HUES64 (cell line): ENCODE results near the gene ZCCHC3.
A peak's percentile ranks its signal among the peaks of the same experiment; 100 is the strongest.

ENCODE experiments used
- H3K27ac ChIP-seq: 2 replicates; pipeline ENCODE4 v1.7.0; 2013; ENCODE audit warnings: low read depth, low read length, inconsistent platforms
- H3K27me3 ChIP-seq: 2 replicates; pipeline ENCODE4 v1.6.1; 2013; ENCODE audit warnings: mild to moderate bottlenecking, low read length; ENCODE audit not compliant: insufficient read depth
- H3K36me3 ChIP-seq: 2 replicates; pipeline ENCODE4 v1.6.1; 2013; ENCODE audit warnings: mild to moderate bottlenecking, low read length; ENCODE audit not compliant: insufficient read depth
- H3K4me1 ChIP-seq: 2 replicates; pipeline ENCODE4 v1.6.1; 2013; ENCODE audit warnings: mild to moderate bottlenecking, low read length, moderate library complexity; ENCODE audit not compliant: insufficient read depth
- H3K4me3 ChIP-seq: 2 replicates; pipeline ENCODE4 v1.5.1; 2013; ENCODE audit warnings: mild to moderate bottlenecking, low read length, moderate library complexity
- H3K9ac ChIP-seq: 2 replicates; pipeline ENCODE4 v1.6.1; 2013; ENCODE audit warnings: mild to moderate bottlenecking, low read depth, low read length
- H3K9me3 ChIP-seq: 2 replicates; pipeline ENCODE4 v1.6.1; 2013; ENCODE audit warnings: low read depth, low read length; ENCODE audit not compliant: insufficient read depth
- WGBS: fragments of 150-250, 120-280 bp; methylation state at CpG from one replicate; pipeline ENCODE4 v1.1.7; 2013; ENCODE audit warnings: missing lambda C conversion rate; 5-methylcytosine and 5-hydroxymethylcytosine counted together

The ZCCHC3 gene

DNA sequence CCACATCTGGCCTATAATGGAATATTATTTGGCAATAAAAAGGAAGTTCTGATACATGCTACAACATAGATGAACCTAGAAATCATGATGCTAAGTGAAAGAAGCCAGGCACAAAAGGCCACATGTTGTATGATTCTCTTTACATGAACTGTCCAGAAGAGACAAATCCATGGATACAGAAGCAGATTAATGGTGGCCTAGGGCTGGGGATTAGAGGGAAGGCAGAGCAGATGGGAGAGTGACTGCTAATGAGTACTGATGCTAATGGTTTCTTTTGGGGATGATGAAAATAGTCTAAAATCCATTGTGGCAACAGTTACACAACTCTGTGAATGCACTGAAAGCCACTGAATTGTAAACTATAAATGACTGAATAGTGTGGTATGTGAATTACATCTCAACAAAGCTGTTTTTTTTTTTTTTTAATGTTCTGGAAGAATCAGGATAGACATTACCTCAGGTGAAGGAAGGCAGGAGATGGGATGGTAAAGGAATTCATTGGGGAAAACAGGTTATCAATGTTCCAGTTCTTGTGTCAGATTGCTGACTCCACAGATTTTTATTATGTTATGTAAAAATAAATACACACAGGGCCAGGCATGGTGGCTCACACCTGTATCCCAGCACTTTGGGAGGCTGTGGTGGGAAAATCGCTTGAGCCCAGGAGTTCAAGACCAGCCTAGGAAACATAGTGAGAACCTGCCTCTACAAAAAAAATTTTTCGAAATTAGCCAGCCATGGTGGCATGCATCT, 19.1 kb downstream of the ZCCHC3 start:
- 95% methylated on average over 2 of the region's 2 CpGs for WGBS
- no peak overlapping the region for H3K9ac ChIP-seq
- no peaks in the 10 kb centered on the region for H3K9me3 ChIP-seq
- no peaks in the 10 kb centered on the region for H3K4me1 ChIP-seq
- no peak overlapping the region for H3K4me3 ChIP-seq
- no peak overlapping the region for H3K27ac ChIP-seq
- H3K27me3 ChIP-seq, result no peaks in the 10 kb centered on the region
- H3K36me3 ChIP-seq, result peaks cover 5% of the 10 kb centered on the region; the same call in 1 of the 2 replicates

DNA sequence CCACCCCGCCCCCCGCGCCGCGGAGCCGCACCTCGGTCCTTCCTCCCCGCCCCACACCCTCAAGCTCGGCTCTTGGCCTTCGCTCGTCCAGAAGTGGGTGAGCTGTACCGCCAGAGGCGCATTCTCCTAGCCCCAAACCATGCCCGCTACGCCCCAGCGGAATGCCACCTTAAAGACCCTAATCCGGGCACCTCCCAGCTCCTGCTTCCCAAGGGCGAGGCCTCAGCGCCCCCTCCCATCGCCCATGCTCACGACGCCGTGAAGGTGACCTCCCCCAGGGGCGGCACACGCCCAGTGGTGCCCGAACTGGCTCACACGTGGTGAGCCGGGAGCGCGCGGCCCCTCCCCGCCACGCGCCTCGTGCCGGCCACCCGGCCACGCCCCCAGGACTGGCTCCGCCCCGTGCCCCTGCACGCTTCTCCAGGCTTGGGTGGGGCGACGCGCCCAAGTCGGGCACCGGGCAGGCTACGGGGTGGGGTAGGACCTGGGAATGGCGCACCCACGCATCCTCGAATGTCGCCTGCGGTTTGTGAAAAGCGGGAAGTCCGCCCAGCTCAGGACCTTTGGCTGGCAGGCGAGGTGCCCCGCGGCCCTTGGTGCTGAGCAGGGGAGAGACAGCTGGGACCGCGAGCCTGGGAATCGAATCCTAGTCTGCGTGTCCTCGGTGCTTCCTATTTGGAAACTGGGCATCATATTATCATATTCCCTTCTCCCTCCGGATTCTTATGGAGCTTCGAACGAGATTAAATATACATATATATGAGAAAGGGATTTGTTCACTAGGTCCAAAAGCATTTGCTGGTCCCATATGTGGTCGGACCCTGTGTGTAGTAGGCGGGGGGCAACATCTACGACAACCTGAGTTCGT, 27.0 kb downstream of the ZCCHC3 start:
- Histone ChIP-seq H3K27me3 (no peaks in the 10 kb centered on the region), H3K36me3 (peaks cover 13% of the 10 kb centered on the region), H3K9ac (peak overlapping the region; percentile 80), H3K27ac (peak overlapping the region; percentile 89; the same call in 1 of the 2 replicates), H3K9me3 (no peaks in the 10 kb centered on the region), H3K4me1 (peaks cover 25% of the 10 kb centered on the region), H3K4me3 (peak overlapping the region; percentile 96)
- under 1% methylated on average over 65 of the region's 69 CpGs for WGBS

DNA sequence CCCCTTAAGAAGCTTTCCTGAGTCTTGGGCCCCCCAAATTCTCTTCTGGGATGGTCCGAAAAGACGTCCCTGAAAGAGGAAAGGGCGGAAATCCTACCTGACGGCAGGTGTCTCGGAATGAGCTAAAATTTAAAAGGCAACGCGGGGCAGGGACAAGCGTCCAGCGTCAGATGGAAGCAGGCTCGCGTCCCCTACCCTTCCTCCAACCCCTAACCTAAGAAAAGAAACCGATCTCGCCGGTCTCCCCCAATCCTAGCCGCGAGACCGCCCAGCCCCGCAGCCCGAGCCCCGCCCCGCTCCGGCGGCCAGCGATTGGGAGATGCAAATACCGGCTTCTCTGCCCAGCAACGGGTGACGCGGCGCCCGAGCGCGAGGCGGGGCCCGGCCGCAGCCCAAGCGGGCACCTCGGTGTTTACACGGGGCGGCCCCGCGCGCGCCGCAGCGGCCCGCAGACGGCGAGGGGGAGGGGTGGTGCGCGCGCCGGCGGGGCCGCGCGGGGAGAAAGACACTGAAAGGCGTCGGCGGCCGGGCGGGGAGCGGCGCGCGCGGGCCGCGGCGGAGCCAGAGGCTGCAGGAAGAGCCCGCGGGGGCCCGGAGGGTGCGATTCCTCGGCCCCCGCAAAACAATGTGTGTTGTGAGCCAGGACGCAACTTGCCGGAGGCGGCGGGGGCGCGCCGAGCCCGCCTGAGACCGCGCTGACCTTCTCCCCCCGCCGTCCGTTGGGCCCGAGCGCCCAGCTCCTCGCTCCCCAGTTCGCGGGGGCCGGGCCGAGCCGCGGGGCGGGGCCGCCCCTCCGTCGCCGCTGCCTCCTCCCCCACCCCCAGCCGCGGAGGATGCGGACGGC, 27.9 kb downstream of the ZCCHC3 start, which contains the start of gene SOX12:
Gene SOX12 (plus strand): TSS at position 508 of the 844 bp plus-strand sequence. CDS start 373 bp downstream, outside the sequence.
- Histone ChIP-seq H3K9ac (peak within 1 kb of the TSS; percentile 95), H3K36me3 (peaks cover 11% of the 10 kb centered on the region), H3K27ac (peak within 1 kb of the TSS; percentile 98), H3K27me3 (no peaks in the 10 kb centered on the region), H3K4me3 (peak within 1 kb of the TSS; percentile 96), H3K9me3 (no peaks in the 10 kb centered on the region), H3K4me1 (peaks cover 33% of the 10 kb centered on the region)
- under 1% methylated on average over 106 of the region's 106 CpGs for WGBS

DNA sequence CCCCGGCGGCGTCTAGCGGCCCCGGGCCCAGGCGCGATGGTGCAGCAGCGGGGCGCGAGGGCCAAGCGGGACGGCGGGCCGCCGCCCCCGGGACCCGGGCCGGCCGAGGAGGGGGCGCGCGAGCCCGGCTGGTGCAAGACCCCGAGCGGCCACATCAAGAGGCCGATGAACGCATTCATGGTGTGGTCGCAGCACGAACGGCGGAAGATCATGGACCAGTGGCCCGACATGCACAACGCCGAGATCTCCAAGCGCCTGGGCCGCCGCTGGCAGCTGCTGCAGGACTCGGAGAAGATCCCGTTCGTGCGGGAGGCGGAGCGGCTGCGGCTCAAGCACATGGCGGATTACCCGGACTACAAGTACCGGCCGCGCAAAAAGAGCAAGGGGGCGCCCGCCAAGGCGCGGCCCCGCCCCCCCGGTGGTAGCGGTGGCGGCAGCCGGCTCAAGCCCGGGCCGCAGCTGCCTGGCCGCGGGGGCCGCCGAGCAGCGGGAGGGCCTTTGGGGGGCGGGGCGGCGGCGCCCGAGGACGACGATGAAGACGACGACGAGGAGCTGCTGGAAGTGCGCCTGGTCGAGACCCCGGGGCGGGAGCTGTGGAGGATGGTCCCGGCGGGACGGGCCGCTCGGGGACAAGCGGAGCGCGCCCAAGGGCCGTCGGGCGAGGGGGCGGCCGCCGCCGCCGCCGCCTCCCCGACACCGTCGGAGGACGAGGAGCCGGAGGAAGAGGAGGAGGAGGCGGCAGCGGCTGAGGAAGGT, 28.7 kb downstream of the ZCCHC3 start:
- H3K4me1 ChIP-seq, result peaks cover 36% of the 10 kb centered on the region
- H3K9me3 ChIP-seq, result no peaks in the 10 kb centered on the region
- no peaks in the 10 kb centered on the region for H3K27me3 ChIP-seq
- peak overlapping the region; percentile 96 for H3K4me3 ChIP-seq
- H3K9ac ChIP-seq, result peak overlapping the region; percentile 95
- WGBS, result under 1% methylated on average over 103 of the region's 103 CpGs
- peaks cover 9% of the 10 kb centered on the region for H3K36me3 ChIP-seq
- peak overlapping the region; percentile 98 for H3K27ac ChIP-seq

DNA sequence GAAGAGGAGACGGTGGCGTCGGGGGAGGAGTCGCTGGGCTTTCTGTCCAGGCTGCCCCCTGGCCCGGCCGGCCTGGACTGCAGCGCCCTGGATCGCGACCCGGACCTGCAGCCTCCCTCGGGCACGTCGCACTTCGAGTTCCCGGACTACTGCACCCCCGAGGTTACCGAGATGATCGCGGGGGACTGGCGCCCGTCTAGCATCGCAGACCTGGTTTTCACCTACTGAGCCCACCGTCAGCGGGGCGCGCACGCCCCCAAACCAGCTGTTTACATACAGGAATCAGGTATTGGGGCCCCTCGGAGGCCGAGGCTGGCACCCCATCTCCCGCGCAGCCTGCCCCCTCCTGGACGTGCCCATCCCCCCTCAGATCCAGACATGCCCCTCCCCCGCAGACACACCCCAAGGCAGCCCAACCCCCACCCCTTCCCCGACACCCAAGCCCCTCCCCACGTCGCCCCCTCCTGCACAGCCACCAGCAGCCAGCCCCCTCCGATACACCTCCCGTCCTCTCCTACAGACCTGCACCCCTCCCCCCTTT, 29.3 kb downstream of the ZCCHC3 start:
- H3K36me3 ChIP-seq, result peaks cover 9% of the 10 kb centered on the region
- peak overlapping the region; percentile 96 for H3K4me3 ChIP-seq
- WGBS, result under 1% methylated on average over 37 of the region's 38 CpGs
- no peaks in the 10 kb centered on the region for H3K27me3 ChIP-seq
- H3K27ac ChIP-seq, result peak overlapping the region; percentile 98
- peaks cover 36% of the 10 kb centered on the region for H3K4me1 ChIP-seq
- H3K9me3 ChIP-seq, result no peaks in the 10 kb centered on the region
- peak overlapping the region; percentile 95 for H3K9ac ChIP-seq

DNA sequence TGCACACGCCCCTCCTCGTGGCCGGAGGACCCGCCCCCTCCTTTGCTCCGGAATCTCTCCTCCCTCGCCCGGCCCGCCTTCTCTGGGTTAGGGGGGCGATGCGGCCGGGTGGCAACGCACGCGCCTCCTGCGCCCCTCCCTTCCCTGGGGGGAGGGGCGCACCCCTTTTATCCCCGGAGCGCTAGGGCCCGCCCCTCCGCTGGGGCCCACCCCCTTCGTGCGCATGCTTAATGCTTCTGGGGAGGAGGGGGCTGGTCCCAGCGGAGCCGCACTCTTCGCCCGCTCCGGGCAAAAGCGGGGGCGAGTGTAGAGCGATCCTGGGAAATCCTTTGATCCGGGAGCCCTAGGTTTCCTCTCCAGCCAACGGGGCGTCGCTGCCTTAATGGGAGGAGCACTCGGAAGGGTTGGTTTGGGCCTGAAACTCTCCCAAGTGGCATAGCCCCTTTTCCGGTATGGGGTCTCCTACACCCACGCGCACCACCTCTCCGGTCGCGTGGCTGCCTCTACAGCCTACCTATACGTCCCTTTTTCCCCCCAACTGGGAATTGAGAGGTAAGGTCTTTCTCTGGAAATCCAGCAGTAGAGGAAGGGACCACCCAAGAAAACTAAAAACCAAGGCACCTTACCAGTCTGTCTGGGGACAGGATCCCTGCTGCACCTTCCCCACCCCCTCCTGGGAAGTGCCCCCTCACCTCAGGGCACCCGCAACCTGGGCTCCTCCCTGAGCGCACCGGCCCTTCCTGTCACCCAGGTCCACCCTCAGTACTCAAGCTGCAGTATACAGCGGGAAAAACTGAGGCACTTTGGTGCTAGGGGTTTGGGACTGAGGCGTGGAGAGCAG, 30.0 kb downstream of the ZCCHC3 start:
- Histone ChIP-seq H3K4me3 (peak overlapping the region; percentile 96), H3K27me3 (no peaks in the 10 kb centered on the region), H3K9me3 (no peaks in the 10 kb centered on the region), H3K36me3 (peaks cover 9% of the 10 kb centered on the region), H3K9ac (peak overlapping the region; percentile 65), H3K4me1 (peaks cover 33% of the 10 kb centered on the region), H3K27ac (peak overlapping the region; percentile 78)
- WGBS, result 3% methylated on average over 47 of the region's 47 CpGs

DNA sequence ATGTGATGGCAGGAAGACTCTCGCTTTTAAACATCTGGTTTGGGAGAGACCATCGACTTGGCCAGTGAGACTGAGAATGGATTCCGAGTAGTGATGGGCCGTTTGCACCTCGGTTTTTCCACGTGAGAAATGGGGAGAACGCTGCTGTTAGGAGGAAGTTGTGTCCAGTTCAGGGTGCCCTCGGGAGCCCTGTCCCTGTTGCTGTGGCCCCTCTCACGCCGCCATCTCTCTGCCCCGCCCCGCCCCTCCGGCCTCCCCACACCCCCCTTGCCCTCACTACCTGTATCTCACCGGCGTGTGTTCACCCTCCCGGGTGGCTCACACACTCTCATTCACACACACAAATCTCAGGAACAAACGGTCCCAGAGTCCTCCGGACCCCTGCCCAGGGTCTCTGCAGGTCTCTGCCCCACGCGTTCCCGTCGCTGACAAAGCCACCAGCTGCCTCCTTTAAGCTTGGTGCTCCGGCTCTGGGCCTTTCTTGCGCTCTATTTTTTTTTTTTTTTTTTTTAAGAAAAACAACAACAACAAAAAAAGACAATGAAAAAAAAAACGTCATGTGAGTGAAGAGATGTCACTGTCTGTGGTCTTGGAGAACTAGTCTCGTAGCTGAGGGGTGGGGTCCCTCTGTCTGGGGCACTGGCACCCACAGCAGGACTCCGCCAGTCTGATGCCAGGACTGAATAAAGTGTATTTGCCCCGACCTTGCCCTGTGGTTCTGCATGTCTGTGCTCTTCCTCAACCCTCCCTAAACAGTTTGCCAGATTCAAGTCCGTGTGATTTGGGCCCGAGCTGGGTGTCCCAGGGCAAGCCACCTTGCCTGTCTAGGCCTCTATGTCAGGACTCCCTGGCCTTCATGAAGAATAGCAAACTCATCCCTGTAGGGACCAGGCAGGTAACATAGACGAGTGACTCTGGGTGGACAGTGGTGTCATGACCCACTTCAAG, 30.9 kb downstream of the ZCCHC3 start:
- Histone ChIP-seq H3K4me1 (peaks cover 26% of the 10 kb centered on the region), H3K4me3 (peak overlapping the region; percentile 96), H3K27me3 (no peaks in the 10 kb centered on the region), H3K36me3 (peaks cover 9% of the 10 kb centered on the region), H3K9me3 (no peaks in the 10 kb centered on the region), H3K27ac (no peak overlapping the region), H3K9ac (peak overlapping the region; percentile 65)
- 63% methylated on average over 28 of the region's 31 CpGs for WGBS

DNA sequence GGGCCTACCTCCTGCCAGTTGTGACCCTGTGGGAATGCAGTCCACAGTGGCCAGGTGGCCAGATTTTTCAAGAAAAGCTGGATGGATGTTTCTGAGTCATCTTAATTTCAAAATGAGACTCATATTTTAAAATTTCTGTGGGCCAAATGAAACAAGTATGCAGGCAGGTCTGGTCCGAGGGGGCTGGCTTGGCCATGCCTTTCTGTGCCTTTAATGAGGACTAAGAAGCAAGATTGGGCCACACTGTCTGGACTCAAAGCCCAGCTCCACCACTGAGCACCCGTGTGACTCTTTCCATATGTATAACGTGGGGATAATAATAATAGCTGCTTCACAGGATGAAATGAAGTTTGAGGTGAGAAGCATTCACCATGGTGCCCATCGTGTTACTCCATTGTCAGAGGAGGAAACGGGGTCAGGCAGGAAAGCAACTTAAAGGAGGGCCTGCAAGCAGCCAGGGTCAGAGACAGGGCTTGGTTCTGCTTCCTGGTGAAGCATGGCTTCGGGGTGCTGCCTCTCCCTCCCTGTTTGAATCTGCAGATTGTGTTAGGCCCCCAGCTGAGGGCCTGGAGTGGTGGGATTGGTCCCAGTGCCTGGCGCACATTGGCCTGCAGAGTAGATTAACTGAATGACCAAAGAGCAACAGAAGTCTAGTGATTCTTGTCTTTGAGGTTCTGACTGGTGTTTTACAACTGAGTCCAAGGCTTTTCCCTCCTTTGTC, 31.8 kb downstream of the ZCCHC3 start:
- WGBS, result 86% methylated on average over 7 of the region's 7 CpGs
- Histone ChIP-seq H3K27ac (no peak overlapping the region), H3K9ac (no peak overlapping the region)

More for the DNA sequence above, 31.8 kb downstream of the ZCCHC3 start:
- peaks cover 22% of the 10 kb centered on the region for H3K4me1 ChIP-seq
- H3K27me3 ChIP-seq, result no peaks in the 10 kb centered on the region
- H3K9me3 ChIP-seq, result no peaks in the 10 kb centered on the region
- H3K36me3 ChIP-seq, result peaks cover 9% of the 10 kb centered on the region
- peak overlapping the region; percentile 96; the same call in 1 of the 2 replicates for H3K4me3 ChIP-seq
